GM10266 (cell line): ENCODE measurements around the gene HTT.

ENCODE experiments used
- DNase-seq: peaks from one replicate; pipeline ENCODE4 v3.0.0; 2012; ENCODE audit errors: extremely low spot score
- TF ChIP-seq, protein P1 (sequence below): IDR thresholded peaks from 2 replicates; pipeline ENCODE4 v1.5.1; 2012; ENCODE audit warnings: mild to moderate bottlenecking, low read depth; ENCODE audit not compliant: control insufficient read depth, insufficient read depth; ENCODE audit errors: missing control alignments

The HTT gene

DNA sequence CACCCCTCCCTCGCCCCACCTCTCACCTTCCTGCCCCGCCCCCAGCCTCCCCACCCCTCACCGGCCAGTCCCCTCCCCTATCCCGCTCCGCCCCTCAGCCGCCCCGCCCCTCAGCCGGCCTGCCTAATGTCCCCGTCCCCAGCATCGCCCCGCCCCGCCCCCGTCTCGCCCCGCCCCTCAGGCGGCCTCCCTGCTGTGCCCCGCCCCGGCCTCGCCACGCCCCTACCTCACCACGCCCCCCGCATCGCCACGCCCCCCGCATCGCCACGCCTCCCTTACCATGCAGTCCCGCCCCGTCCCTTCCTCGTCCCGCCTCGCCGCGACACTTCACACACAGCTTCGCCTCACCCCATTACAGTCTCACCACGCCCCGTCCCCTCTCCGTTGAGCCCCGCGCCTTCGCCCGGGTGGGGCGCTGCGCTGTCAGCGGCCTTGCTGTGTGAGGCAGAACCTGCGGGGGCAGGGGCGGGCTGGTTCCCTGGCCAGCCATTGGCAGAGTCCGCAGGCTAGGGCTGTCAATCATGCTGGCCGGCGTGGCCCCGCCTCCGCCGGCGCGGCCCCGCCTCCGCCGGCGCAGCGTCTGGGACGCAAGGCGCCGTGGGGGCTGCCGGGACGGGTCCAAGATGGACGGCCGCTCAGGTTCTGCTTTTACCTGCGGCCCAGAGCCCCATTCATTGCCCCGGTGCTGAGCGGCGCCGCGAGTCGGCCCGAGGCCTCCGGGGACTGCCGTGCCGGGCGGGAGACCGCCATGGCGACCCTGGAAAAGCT lies at the start of gene HTT, which contains the start of gene HTT-AS:
Gene HTT (plus strand): TSS at position 604 of the 768 bp plus-strand sequence. CDS start 145 bp downstream, at position 749.
Gene HTT-AS (minus strand): TSS at position 461 of the 768 bp plus-strand sequence.
- DNase-seq: peak; percentile 99
- TF ChIP-seq, protein P1, sequence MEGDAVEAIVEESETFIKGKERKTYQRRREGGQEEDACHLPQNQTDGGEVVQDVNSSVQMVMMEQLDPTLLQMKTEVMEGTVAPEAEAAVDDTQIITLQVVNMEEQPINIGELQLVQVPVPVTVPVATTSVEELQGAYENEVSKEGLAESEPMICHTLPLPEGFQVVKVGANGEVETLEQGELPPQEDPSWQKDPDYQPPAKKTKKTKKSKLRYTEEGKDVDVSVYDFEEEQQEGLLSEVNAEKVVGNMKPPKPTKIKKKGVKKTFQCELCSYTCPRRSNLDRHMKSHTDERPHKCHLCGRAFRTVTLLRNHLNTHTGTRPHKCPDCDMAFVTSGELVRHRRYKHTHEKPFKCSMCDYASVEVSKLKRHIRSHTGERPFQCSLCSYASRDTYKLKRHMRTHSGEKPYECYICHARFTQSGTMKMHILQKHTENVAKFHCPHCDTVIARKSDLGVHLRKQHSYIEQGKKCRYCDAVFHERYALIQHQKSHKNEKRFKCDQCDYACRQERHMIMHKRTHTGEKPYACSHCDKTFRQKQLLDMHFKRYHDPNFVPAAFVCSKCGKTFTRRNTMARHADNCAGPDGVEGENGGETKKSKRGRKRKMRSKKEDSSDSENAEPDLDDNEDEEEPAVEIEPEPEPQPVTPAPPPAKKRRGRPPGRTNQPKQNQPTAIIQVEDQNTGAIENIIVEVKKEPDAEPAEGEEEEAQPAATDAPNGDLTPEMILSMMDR: peak; percentile 23

DNA sequence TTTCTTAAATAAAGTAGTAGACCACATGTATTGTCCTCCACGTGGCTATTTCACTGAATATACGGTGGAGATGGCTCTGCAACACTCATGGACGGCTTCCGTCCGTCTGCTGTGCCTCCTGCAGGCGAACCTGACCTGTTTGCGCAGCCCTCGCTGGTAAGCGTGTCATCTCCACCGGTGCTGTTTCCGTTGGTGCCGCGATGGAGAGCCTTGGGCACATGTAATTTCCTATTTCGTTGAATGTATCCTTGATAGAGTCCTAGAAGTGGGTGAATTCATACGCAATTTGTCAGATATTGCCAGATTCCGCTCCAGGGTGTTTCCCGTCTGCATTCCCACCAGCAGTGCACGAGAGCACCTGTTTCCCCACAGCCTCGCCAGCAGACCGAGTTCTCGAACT lies 48.6 kb upstream of the HTT start:
- DNase-seq: no peak
- TF ChIP-seq, protein P1: no peak

DNA sequence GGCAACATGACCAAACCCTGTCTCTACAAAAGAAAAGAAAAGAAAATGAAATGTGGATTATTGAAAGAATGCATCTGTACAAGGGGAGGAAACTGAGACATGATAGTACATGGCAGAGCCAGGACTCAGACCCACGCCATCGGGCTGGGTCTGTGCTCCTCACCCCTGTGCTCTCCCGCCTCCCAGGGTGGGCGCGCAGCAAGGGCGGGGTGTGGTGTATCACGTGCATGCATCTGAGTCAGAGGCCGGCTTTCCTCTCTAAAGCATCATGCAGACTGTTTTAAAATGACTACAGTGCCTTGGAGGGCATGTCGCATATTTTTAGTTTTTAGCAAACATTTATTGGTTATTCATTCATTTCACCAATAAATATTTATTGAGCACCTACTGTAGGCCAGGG lies 47.9 kb upstream of the HTT start:
- TF ChIP-seq, protein P1: no peak
- no peak for DNase-seq

DNA sequence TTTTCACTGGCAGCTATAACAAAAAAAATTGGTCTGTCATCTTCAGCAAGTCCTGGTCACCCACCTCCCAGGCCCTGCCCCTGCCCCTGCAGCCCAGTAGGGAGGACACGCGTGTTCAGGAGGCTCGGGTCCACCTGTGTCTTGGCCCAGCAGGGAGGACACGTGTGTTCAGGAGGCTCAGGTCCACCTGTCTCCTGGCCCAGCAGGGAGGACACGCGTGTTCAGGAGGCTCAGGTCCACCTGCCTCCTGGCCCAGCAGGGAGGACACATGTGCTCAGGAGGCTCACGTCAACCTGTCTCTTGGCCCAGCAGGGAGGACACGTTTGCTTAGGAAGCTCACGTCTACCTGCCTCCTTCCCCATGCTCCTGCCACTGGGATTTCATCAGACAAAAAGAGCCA lies 45.0 kb upstream of the HTT start:
- TF ChIP-seq, protein P1: no peak
- DNase-seq: no peak

DNA sequence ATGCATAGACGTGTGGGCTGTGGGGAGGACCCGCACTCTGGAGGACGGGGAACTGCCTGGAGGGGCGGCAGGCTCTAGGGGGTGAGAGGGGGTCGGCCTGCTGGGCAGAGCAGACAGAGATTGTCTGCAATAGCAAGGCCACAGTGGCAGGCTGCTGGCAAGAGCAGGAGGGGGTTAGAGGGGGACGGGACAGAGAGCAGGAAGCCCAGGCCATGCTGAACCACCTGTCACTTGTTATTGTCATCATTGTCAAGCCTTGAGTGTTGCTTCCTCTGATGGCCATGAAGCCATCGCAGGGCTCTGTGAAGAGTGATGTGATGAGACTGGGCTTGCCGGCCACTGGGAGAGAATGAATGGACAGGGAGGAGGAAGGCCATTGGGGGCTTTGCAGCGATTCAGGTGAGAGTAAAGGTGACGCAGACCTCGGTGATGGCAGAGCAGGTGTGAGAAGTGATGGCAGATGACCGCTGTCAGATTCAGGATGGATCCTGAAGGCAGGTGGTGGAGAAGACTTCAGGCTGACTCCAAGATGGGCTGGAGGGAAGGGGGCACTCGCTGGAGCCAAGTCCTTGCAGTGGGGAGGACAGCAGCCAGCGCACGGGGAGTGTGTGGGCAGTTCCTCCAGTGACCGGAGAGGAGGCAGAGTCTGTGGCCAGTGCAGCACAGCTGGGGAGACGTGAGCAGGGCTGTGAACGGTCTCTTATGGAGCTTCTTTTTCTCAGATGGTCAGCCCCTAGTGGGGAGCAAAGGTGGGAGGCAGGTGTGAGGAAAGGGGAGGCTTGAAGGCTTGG lies 43.7 kb upstream of the HTT start:
- DNase-seq: no peak
- TF ChIP-seq, protein P1: no peak

DNA sequence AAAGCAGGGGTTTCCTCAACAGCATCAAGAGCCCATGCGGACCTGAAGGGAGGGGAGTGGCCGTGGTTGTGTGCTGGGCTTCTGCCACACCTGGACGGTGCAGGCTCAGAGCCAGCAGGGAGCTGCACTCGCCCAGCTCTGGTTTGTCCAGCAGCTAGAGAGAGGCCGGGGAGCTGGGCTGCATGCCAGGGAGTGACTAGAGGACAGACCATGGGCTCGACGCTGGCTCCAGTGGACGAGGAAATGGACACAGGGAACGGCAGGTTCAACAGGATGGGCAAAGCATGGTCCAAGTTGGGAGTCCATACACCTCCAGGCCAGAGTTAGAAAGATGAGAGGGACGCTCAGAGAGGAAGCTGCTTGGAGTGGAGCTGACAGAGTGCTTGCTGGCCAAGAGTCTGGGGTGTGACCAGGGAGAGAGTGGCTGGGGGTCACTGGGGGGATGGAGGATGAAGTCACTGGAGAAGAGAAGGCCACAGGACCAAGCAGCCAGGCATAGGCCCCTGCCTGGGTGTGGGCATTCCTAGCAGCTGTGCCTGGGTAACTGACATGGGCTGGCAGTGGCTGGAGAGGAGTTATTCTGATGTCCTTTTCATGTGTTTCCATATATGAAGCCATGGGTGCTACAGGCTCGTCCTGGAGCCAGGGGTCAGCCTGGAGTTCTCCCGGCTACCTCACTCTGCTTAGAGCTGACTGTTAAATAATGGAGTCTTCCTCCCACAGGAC lies 43.0 kb upstream of the HTT start:
- TF ChIP-seq, protein P1: no peak
- no peak for DNase-seq
